A172 (cell line): ENCODE data around the gene SAG. TPM values are rescaled to one million over a fixed set of nuclear protein-coding genes. Genes with fewer than 3 reads are reported as not detected.

Experiments used
- DNase-seq: peaks from one replicate; pipeline ENCODE4 v3.0.0-alpha.2; 2015; ENCODE audit warnings: low spot score
- total RNA-seq: library from RNA; depleted of rRNA; stranded (reverse); fragments of >200 nt; shearing (Covaris generic); gene quantifications from 2 replicates; pipeline ENCODE4 v1.2.3, GENCODE V29; 2014; rRNA removed

Gene SAG
- total RNA-seq, 1 experiment from 2014 or later = not detected

GRCh38 chr2:233379441-233379840 is 71.8 kb downstream of the SAG start:
- no peak for DNase-seq

GRCh38 chr2:233380132-233380895 is 72.7 kb downstream of the SAG start:
- no peak for DNase-seq

GRCh38 chr2:233380995-233381637 is 73.5 kb downstream of the SAG start:
- DNase-seq = no peak

- DNase-seq = no peak
Measured at GRCh38 chr2:233381638-233381995, 74.0 kb downstream of the SAG start.

GRCh38 chr2:233384015-233384414 is 76.4 kb downstream of the SAG start:
- no peak for DNase-seq

- DNase-seq = no peak
Measured at GRCh38 chr2:233384811-233385488, 77.3 kb downstream of the SAG start.

GRCh38 chr2:233385489-233386044 is 78.0 kb downstream of the SAG start:
- no peak for DNase-seq

- DNase-seq = peak; percentile 55
Measured at GRCh38 chr2:233386382-233387041, 78.9 kb downstream of the SAG start.

GRCh38 chr2:233387225-233387624 is 79.6 kb downstream of the SAG start:
- DNase-seq = no peak

GRCh38 chr2:233387667-233388528 is 80.3 kb downstream of the SAG start:
- DNase-seq = peak; percentile 62

GRCh38 chr2:233389601-233390125 is 82.0 kb downstream of the SAG start:
- no peak for DNase-seq

- no peak for DNase-seq
Measured at GRCh38 chr2:233395687-233396086, 88.1 kb downstream of the SAG start.

Other genes starting within 250 kb of the SAG start
- 0.84 and 0.86 TPM in 2 replicates for gene INPP5D, start 247.5 kb upstream of the SAG start, total RNA-seq
- gene ATG16L1, start 56.1 kb upstream of the SAG start, total RNA-seq = 42.3 and 53.6 TPM in 2 replicates
- 14.8 and 16.4 TPM in 2 replicates for gene DGKD, start 46.7 kb downstream of the SAG start, total RNA-seq